ENCODE measurements around the gene KLHL21.

- TF ChIP-seq YY1 (IDR thresholded peaks at IDR 0.05; ENCODE audit: extremely low read depth, insufficient replicate concordance, low read depth, low read length) = no peak
- TF ChIP-seq, protein P1, sequence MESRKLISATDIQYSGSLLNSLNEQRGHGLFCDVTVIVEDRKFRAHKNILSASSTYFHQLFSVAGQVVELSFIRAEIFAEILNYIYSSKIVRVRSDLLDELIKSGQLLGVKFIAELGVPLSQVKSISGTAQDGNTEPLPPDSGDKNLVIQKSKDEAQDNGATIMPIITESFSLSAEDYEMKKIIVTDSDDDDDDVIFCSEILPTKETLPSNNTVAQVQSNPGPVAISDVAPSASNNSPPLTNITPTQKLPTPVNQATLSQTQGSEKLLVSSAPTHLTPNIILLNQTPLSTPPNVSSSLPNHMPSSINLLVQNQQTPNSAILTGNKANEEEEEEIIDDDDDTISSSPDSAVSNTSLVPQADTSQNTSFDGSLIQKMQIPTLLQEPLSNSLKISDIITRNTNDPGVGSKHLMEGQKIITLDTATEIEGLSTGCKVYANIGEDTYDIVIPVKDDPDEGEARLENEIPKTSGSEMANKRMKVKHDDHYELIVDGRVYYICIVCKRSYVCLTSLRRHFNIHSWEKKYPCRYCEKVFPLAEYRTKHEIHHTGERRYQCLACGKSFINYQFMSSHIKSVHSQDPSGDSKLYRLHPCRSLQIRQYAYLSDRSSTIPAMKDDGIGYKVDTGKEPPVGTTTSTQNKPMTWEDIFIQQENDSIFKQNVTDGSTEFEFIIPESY (IDR thresholded peaks at IDR 0.05; ENCODE audit: extremely low read depth, insufficient replicate concordance, low read length) = no peak
- TF ChIP-seq CTCF (IDR thresholded peaks at IDR 0.05 in 2 of 3, conservative IDR thresholded peaks at IDR 0.05 in 1 of 3; ENCODE audit: borderline replicate concordance in 1 of 3, insufficient read depth in 1 of 3, low read depth in 2 of 3, low read length in 2 of 3) = no peak
- TF ChIP-seq MAX (IDR thresholded peaks at IDR 0.05) = no peak
Measured at GRCh38 chr1:6574025-6574620, 28.5 kb downstream of the KLHL21 start.
